ENCODE data around the gene USP6. TPM values are rescaled to one million over a fixed set of nuclear protein-coding genes. Genes with fewer than 3 reads are reported as not detected.

Gene USP6
- total RNA-seq, 2 donors from 2014 or later, result 0.13 TPM

- WGBS, 2 experiments (ENCODE audit: insufficient coverage in 1 of 2, insufficient read length in 1 of 2), result 88 to 96% methylated on average over 1 to 2 of the region's 2 CpGs
- no peak overlapping the region for H3K27ac Mint-ChIP-seq
Measured at GRCh38 chr17:5194346-5194745, 78.5 kb downstream of the USP6 start.

GRCh38 chr17:5198472-5198871 lies 82.6 kb downstream of the USP6 start:
- Histone ChIP-seq H3K4me3 (ENCODE audit: low read length) (no peak overlapping the region), H3K4me1 (ENCODE audit: control insufficient read depth, insufficient read depth, low read length) (no peaks in the 10 kb centered on the region), H3K9me3 (ENCODE audit: control insufficient read depth, low read length) (no peaks in the 10 kb centered on the region), H3K9ac (ENCODE audit: extremely low read depth, low read length, poor library complexity, severe bottlenecking) (no peak overlapping the region), H3K27ac (ENCODE audit: low read depth, low read length) (no peak overlapping the region), H3K36me3 (ENCODE audit: control insufficient read depth, insufficient read depth, low read length) (no peaks in the 10 kb centered on the region), H3K27me3 (ENCODE audit: control insufficient read depth, insufficient read depth, low read length, poor library complexity, severe bottlenecking) (no peaks in the 10 kb centered on the region)
- Mint-ChIP-seq H3K4me1 (no peaks in the 10 kb centered on the region), H3K9me3 (no peaks in the 10 kb centered on the region), H3K27me3 (ENCODE audit: insufficient read depth) (peaks cover 1% of the 10 kb centered on the region), H3K27ac (no peak overlapping the region), H3K36me3 (ENCODE audit: low read depth) (no peaks in the 10 kb centered on the region), H3K4me3 (no peak overlapping the region)
- DNase-seq, result no peak
- TF ChIP-seq CTCF (conservative IDR thresholded peaks at IDR 0.05), result no peak
- 90% methylated on average over 7 of the region's 7 CpGs for WGBS, 2 experiments (ENCODE audit: insufficient coverage in 1 of 2, insufficient read length in 1 of 2)

More at GRCh38 chr17:5194346-5194745, 78.5 kb downstream of the USP6 start:
- H3K36me3 ChIP-seq (ENCODE audit: control insufficient read depth, insufficient read depth, low read length), result peaks cover 12% of the 10 kb centered on the region
- no peak overlapping the region for H3K27ac ChIP-seq (ENCODE audit: low read depth, low read length)
- no peak for TF ChIP-seq CTCF (conservative IDR thresholded peaks at IDR 0.05)
- no peaks in the 10 kb centered on the region for H3K27me3 ChIP-seq (ENCODE audit: control insufficient read depth, insufficient read depth, low read length, poor library complexity, severe bottlenecking)
- Mint-ChIP-seq H3K27me3 (ENCODE audit: insufficient read depth) (peaks cover 1% of the 10 kb centered on the region), H3K36me3 (ENCODE audit: low read depth) (peaks cover 21% of the 10 kb centered on the region), H3K9me3 (peaks cover 34% of the 10 kb centered on the region), H3K4me1 (no peaks in the 10 kb centered on the region), H3K4me3 (no peak overlapping the region)
- H3K9me3 ChIP-seq (ENCODE audit: control insufficient read depth, low read length), result peaks cover 18% of the 10 kb centered on the region
- H3K4me3 ChIP-seq (ENCODE audit: low read length), result no peak overlapping the region
- H3K4me1 ChIP-seq (ENCODE audit: control insufficient read depth, insufficient read depth, low read length), result no peaks in the 10 kb centered on the region
- no peak for DNase-seq
- H3K9ac ChIP-seq (ENCODE audit: extremely low read depth, low read length, poor library complexity, severe bottlenecking), result no peak overlapping the region

GRCh38 chr17:5200360-5200759 lies 84.5 kb downstream of the USP6 start:
- H3K9me3 ChIP-seq (ENCODE audit: control insufficient read depth, low read length), result no peaks in the 10 kb centered on the region
- no peak for TF ChIP-seq CTCF (conservative IDR thresholded peaks at IDR 0.05)
- Mint-ChIP-seq H3K36me3 (ENCODE audit: low read depth) (no peaks in the 10 kb centered on the region), H3K27me3 (ENCODE audit: insufficient read depth) (no peaks in the 10 kb centered on the region), H3K27ac (no peak overlapping the region), H3K9me3 (peaks cover 4% of the 10 kb centered on the region), H3K4me1 (no peaks in the 10 kb centered on the region), H3K4me3 (no peak overlapping the region)
- H3K36me3 ChIP-seq (ENCODE audit: control insufficient read depth, insufficient read depth, low read length), result no peaks in the 10 kb centered on the region
- 0% methylated on average over 1 of the region's 2 CpGs; no CpG with 5 or more reads in 1 of the 2 experiments for WGBS, 2 experiments (ENCODE audit: insufficient coverage in 1 of 2, insufficient read length in 1 of 2)
- no peaks in the 10 kb centered on the region for H3K27me3 ChIP-seq (ENCODE audit: control insufficient read depth, insufficient read depth, low read length, poor library complexity, severe bottlenecking)
- no peak overlapping the region for H3K27ac ChIP-seq (ENCODE audit: low read depth, low read length)
- no peak overlapping the region for H3K4me3 ChIP-seq (ENCODE audit: low read length)
- H3K9ac ChIP-seq (ENCODE audit: extremely low read depth, low read length, poor library complexity, severe bottlenecking), result no peak overlapping the region
- no peaks in the 10 kb centered on the region for H3K4me1 ChIP-seq (ENCODE audit: control insufficient read depth, insufficient read depth, low read length)
- no peak for DNase-seq
